Measurements from ENCODE around the gene PLA2R1.

PLA2R1 gene

GRCh38 chr2:160028431-160029269, 33.8 kb downstream of the PLA2R1 start:
- no peaks in the 10 kb centered on the region for H3K9me3 ChIP-seq (ENCODE audit: severe bottlenecking)
- no peak overlapping the region for H3K4me3 ChIP-seq (ENCODE audit: severe bottlenecking)
- no peak for DNase-seq (ENCODE audit: low spot score)
- no peaks in the 10 kb centered on the region for H3K27me3 ChIP-seq (ENCODE audit: insufficient read depth, poor library complexity, severe bottlenecking)
- no peaks in the 10 kb centered on the region for H3K4me1 ChIP-seq (ENCODE audit: insufficient read depth, poor library complexity, severe bottlenecking)
- ATAC-seq (ENCODE audit: low read depth), result no peak
- H3K27ac ChIP-seq (ENCODE audit: poor library complexity, severe bottlenecking), result no peak overlapping the region
- TF ChIP-seq CTCF (IDR thresholded peaks at IDR 0.05; ENCODE audit: poor library complexity, severe bottlenecking), result no peak
- H3K36me3 ChIP-seq (ENCODE audit: low read depth), result no peaks in the 10 kb centered on the region; the same call in 1 of the 2 replicates

GRCh38 chr2:160022162-160022561, 40.3 kb downstream of the PLA2R1 start:
- no peak for ATAC-seq (ENCODE audit: low read depth)

GRCh38 chr2:160019374-160020090, 42.9 kb downstream of the PLA2R1 start:
- Histone ChIP-seq H3K27me3 (ENCODE audit: insufficient read depth, poor library complexity, severe bottlenecking) (no peaks in the 10 kb centered on the region), H3K27ac (ENCODE audit: poor library complexity, severe bottlenecking) (no peak overlapping the region), H3K36me3 (ENCODE audit: low read depth) (peaks cover 6% of the 10 kb centered on the region), H3K9me3 (ENCODE audit: severe bottlenecking) (no peaks in the 10 kb centered on the region), H3K4me3 (ENCODE audit: severe bottlenecking) (no peak overlapping the region), H3K4me1 (ENCODE audit: insufficient read depth, poor library complexity, severe bottlenecking) (no peaks in the 10 kb centered on the region)
- TF ChIP-seq CTCF (IDR thresholded peaks at IDR 0.05; ENCODE audit: poor library complexity, severe bottlenecking), result no peak
- no peak for ATAC-seq (ENCODE audit: low read depth)
- DNase-seq (ENCODE audit: low spot score), result no peak

More at GRCh38 chr2:160022162-160022561, 40.3 kb downstream of the PLA2R1 start:
- no peaks in the 10 kb centered on the region for H3K4me1 ChIP-seq (ENCODE audit: insufficient read depth, poor library complexity, severe bottlenecking)
- no peaks in the 10 kb centered on the region for H3K27me3 ChIP-seq (ENCODE audit: insufficient read depth, poor library complexity, severe bottlenecking)
- H3K36me3 ChIP-seq (ENCODE audit: low read depth), result peaks cover 6% of the 10 kb centered on the region
- no peak for DNase-seq (ENCODE audit: low spot score)
- TF ChIP-seq CTCF (IDR thresholded peaks at IDR 0.05; ENCODE audit: poor library complexity, severe bottlenecking), result peak; percentile 36
- no peak overlapping the region for H3K27ac ChIP-seq (ENCODE audit: poor library complexity, severe bottlenecking)
- H3K4me3 ChIP-seq (ENCODE audit: severe bottlenecking), result no peak overlapping the region
- no peaks in the 10 kb centered on the region for H3K9me3 ChIP-seq (ENCODE audit: severe bottlenecking)

- Histone ChIP-seq H3K36me3 (ENCODE audit: low read depth) (peaks cover 3% of the 10 kb centered on the region; the same call in 1 of the 2 replicates), H3K27ac (ENCODE audit: poor library complexity, severe bottlenecking) (no peak overlapping the region), H3K9me3 (ENCODE audit: severe bottlenecking) (no peaks in the 10 kb centered on the region), H3K4me3 (ENCODE audit: severe bottlenecking) (no peak overlapping the region), H3K27me3 (ENCODE audit: insufficient read depth, poor library complexity, severe bottlenecking) (no peaks in the 10 kb centered on the region), H3K4me1 (ENCODE audit: insufficient read depth, poor library complexity, severe bottlenecking) (no peaks in the 10 kb centered on the region)
- no peak for ATAC-seq (ENCODE audit: low read depth)
- no peak for TF ChIP-seq CTCF (IDR thresholded peaks at IDR 0.05; ENCODE audit: poor library complexity, severe bottlenecking)
- no peak for DNase-seq (ENCODE audit: low spot score)
These were observed 46.7 kb downstream of the PLA2R1 start for GRCh38 chr2:160015746-160016145.
